ENCODE results near the gene BUB1. TPM values are rescaled to one million over a fixed set of nuclear protein-coding genes. Genes with fewer than 3 reads are reported as not detected.

BUB1 gene
- total and polyA plus RNA-seq, 9 of the 15 experiments (the other 6 are each of a cell fraction or from before 2014, with no cell fraction given) = 73.4 to 247 (median 118) TPM

- TF ChIP-seq ZNF589 (CRISPR knock-in tag; IDR thresholded peaks at IDR 0.05; ENCODE audit: low read depth) = no peak
- TF ChIP-seq HMG20A (CRISPR knock-in tag; conservative IDR thresholded peaks at IDR 0.05) = no peak
- TF ChIP-seq MAZ (CRISPR knock-in tag; conservative IDR thresholded peaks at IDR 0.05 in 1 of 2, IDR thresholded peaks at IDR 0.05 in 1 of 2) = no peak
- TF ChIP-seq ZNF609 (CRISPR knock-in tag; IDR thresholded peaks at IDR 0.05; ENCODE audit: borderline replicate concordance) = no peak
- TF ChIP-seq SIX5 (IDR thresholded peaks at IDR 0.05; ENCODE audit: borderline replicate concordance in 1 of 2, insufficient read depth in 1 of 2, low read depth in 1 of 2, low read length in 2 of 2) = no peak
- TF ChIP-seq, protein P1, sequence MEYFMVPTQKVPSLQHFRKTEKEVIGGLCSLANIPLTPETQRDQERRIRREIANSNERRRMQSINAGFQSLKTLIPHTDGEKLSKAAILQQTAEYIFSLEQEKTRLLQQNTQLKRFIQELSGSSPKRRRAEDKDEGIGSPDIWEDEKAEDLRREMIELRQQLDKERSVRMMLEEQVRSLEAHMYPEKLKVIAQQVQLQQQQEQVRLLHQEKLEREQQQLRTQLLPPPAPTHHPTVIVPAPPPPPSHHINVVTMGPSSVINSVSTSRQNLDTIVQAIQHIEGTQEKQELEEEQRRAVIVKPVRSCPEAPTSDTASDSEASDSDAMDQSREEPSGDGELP (CRISPR knock-in tag; IDR thresholded peaks at IDR 0.05; ENCODE audit: borderline replicate concordance) = no peak
- no peak for TF ChIP-seq EZH2 (IDR thresholded peaks at IDR 0.05; ENCODE audit: borderline replicate concordance, low read depth, low read length)
- no peak for TF ChIP-seq BCOR (IDR thresholded peaks at IDR 0.05)
- TF ChIP-seq NFYB (IDR thresholded peaks at IDR 0.05; ENCODE audit: extremely low read depth, insufficient read length) = no peak
- no peak for TF ChIP-seq NR0B1 (IDR thresholded peaks at IDR 0.05; ENCODE audit: partially characterized antibody)
- no peak for TF ChIP-seq ZNF77 (CRISPR knock-in tag; IDR thresholded peaks at IDR 0.05)
- TF ChIP-seq ZNF444 (CRISPR knock-in tag; IDR thresholded peaks at IDR 0.05) = no peak
- TF ChIP-seq ZNF695 (CRISPR knock-in tag; IDR thresholded peaks at IDR 0.05) = no peak
- 0 out of 2 replicates have a peak, but pooled peaks have one; percentile 40 for TF ChIP-seq POLR2AphosphoS5 (IDR thresholded peaks at IDR 0.05; ENCODE audit: control insufficient read depth, insufficient read depth, low read depth, low read length)
- no peak for TF ChIP-seq ZNF57 (CRISPR knock-in tag; IDR thresholded peaks at IDR 0.05)
- TF ChIP-seq MTA3 (IDR thresholded peaks at IDR 0.05; ENCODE audit: borderline replicate concordance) = no peak
- 0 out of 2 replicates have a peak, but pooled peaks have one; percentile 42 for TF ChIP-seq PTTG1 (tag; IDR thresholded peaks at IDR 0.05; ENCODE audit: low read depth)
- TF ChIP-seq MBD2 (IDR thresholded peaks at IDR 0.05; ENCODE audit: borderline replicate concordance, low read depth) = no peak
- TF ChIP-seq SAFB2 (IDR thresholded peaks at IDR 0.05; ENCODE audit: borderline replicate concordance, low read depth, low read length, severe bottlenecking) = no peak
- no peak for TF ChIP-seq KDM5B (IDR thresholded peaks at IDR 0.05; ENCODE audit: insufficient replicate concordance, low read depth, low read length)
These were observed 13.9 kb upstream of the BUB1 start (continued) for GRCh38 chr2:110691612-110692258.

Data from K562 (cell line).